ENCODE measurements around the gene LRRC37A3. TPM values are rescaled to one million over a fixed set of nuclear protein-coding genes. Genes with fewer than 3 reads are reported as not detected.
A peak's percentile ranks its signal among the peaks of the same experiment; 100 is the strongest.
"Not testable (repeated sequence)": the region's sequence is repeated elsewhere in the genome, so short reads cannot be mapped to it uniquely, and the experiment has no call there.

Gene LRRC37A3
- total RNA-seq (ENCODE audit: insufficient read depth, low replicate concordance) = 38.5 TPM

GRCh38 chr17:64919289-64920025 lies at the start of gene LRRC37A3:
Gene LRRC37A3 (minus strand): TSS chr17:64919478. CDS start chr17:64897257, 22,221 bp downstream.
- peak; percentile 99 for DNase-seq (ENCODE audit: low spot score)

GRCh38 chr17:64965873-64966287 lies 46.6 kb upstream of the LRRC37A3 start:
- DNase-seq (ENCODE audit: low spot score) = peak; percentile 61

DNA sequence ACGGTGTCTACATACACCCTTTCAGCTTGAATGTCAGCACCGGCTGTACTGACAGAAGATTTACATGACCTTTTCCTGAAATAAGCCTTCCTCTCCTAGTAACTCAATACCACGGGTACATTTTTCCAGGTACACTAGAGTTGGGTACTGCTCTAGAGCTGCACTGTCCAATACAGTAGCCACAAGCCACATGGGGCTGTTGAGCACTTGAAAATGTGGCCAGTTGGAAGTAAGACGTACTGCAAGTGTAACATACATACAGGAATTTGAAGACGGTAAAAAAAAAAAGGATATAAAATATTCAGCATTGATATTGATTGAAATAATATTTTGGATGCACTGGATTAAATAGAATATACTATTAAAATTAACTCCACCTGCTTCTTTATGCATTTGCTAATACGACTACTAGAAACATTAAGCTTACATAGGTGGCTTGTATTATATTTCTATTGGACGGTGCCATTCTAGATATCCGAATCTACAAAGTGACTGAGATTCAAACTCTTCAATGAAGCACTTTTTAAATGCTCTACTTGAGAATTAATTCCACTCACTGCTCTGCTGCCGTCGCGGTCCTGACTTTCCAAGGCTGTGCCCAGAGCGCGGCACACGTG lies 46.1 kb upstream of the LRRC37A3 start:
- not testable (repeated sequence) for DNase-seq (ENCODE audit: low spot score)

DNA sequence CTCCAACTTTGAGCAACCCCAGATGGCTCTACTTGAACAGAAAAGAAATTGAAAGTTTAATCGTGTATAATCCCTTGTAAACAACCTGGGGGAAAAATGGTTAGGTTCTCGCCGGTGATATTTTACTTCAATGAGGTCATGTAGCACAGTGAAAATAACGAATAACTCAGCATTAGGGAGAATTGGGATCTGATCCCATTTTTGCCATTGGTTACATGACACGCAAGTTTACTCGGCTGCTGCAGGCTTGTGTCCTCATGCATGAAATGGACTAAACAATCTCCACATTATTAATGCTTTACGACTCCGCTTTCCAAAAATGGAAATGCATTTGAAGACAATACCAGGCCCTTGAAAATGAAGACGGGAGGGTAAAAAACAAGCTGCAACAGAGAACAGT lies 45.5 kb upstream of the LRRC37A3 start:
- DNase-seq (ENCODE audit: low spot score) = no peak

- not testable (repeated sequence) for DNase-seq (ENCODE audit: low spot score)
These were observed 44.5 kb upstream of the LRRC37A3 start for GRCh38 chr17:64963814-64964213.

DNA sequence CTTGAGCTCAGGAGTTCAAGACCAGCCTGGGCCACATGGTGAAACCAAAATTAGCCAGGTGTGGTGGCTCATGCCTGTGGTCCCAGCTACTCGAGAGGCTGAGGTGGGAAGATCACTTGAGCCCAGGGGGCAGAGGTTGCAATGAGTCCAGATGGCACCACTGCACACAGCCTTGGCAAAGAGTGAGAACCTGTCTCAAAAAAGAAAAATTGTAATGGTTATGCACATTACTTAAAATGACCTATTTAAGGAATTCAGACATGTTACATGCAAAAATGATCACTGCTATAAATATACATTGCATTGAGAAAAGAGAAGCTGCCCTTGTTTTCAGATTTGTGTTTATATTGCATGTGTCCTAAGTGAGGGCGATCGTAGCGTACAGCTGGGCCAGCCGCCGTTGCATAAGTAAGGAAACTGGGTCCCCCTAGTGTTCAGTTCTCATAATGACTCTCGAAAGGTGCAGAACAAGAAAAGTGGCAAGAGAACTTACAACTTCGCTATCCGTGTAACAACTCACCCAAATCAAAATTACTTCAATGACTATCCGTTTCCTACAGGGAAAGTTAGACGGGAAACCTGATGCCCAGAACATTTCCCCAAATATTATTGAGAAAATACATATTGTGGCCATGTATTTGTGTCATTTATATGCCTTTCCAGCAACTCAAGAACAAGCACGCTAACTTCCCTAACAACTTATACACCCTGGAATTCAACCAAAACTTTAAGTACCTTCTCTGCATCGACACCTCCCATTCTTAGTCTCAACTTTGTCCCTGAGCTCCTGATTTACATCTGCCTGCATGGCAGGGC lies 42.5 kb upstream of the LRRC37A3 start:
- peak; percentile 85 for DNase-seq (ENCODE audit: low spot score)

DNA sequence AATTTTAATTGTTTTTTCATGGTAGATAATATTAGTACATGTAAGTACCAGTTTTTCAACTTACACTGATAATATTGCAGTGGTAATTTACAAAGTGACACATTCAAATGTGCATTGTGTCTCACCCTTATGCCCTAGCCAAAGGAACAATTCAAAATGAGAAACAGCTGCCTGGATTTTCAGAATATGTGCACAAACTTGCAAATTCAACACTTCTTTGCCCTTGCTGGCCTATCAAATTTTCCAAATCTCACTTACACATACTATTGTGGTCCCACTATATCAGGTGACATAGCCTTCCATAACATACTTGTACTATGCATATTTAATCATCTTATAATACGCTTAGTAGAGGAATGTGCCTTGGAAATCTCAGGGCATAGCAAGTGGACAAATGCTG lies 32.6 kb upstream of the LRRC37A3 start:
- DNase-seq (ENCODE audit: low spot score) = no peak

- DNase-seq (ENCODE audit: low spot score) = no peak
These were observed 31.6 kb upstream of the LRRC37A3 start for GRCh38 chr17:64950871-64951270.

GRCh38 chr17:64947152-64947551 lies 27.9 kb upstream of the LRRC37A3 start:
- no peak for DNase-seq (ENCODE audit: low spot score)

GRCh38 chr17:64941761-64942160 lies 22.5 kb upstream of the LRRC37A3 start:
- peak; percentile 9 for DNase-seq (ENCODE audit: low spot score)

- no peak for DNase-seq (ENCODE audit: low spot score)
These were observed 21.8 kb upstream of the LRRC37A3 start for GRCh38 chr17:64941045-64941444.

DNA sequence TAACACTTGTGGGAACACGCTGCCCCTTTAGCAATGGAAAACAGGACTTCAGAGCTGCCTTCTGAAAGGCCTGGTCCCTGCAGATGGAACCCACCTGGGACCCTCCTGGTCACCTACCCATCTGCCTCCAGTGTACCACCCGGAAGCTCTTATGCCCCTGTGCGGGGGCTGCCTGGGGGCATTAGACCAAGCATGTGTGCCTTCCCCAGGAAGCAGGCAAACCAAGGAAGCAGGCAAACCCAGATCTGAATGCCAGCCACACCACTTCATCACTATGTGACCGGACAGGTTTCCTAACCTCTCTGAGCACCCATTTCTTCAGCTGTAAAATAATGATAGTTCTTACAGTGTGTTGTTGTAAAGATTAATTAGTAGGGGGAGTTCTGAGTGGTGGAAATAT lies 20.8 kb upstream of the LRRC37A3 start:
- DNase-seq (ENCODE audit: low spot score) = no peak

DNA sequence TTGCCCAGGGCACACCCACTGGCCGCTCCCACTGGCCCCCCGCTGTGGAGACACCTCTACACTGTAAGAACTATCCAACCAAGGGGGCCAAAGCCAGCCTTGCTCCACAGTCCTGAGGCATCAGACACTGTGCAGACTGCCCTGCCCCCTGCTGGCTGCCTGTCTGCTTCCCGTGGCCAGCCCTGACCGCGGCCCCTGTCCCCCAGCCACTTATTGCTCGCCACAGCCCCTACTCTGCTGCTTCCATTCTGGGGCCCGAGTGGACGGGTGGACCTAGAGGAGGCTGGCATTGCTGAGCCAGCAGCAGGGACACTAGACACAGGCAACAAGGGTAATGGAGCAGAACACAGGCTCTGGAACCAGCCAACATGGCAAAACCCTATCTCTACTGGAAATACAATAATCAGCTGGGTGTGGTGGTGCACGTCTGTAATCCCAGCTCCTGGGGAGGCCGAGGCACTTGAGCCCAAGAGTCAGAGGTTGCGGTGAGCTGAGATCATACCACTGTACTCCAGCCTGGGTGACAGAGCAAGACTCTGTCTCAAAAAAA lies 19.7 kb upstream of the LRRC37A3 start:
- peak; percentile 11 for DNase-seq (ENCODE audit: low spot score)

DNA sequence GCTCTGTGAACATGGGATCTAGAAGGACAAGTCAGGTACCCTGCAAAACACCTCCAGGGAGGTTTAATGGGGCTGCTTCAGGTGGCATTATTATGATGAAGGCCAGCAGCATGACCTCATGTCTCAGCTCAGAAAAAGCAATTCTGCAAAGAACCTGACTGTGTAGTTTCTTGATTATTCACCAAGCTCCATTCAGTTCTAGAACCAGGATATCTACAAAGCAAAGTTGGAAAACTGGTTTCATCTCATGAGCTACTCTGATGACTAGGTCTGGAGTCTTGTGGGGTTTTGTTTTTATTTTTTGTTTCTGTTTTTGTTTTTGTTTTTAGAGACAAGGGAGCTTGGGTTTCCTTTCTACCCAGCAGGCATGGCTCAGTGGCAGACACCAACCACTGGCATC lies 19.0 kb upstream of the LRRC37A3 start:
- no peak for DNase-seq (ENCODE audit: low spot score)

DNA sequence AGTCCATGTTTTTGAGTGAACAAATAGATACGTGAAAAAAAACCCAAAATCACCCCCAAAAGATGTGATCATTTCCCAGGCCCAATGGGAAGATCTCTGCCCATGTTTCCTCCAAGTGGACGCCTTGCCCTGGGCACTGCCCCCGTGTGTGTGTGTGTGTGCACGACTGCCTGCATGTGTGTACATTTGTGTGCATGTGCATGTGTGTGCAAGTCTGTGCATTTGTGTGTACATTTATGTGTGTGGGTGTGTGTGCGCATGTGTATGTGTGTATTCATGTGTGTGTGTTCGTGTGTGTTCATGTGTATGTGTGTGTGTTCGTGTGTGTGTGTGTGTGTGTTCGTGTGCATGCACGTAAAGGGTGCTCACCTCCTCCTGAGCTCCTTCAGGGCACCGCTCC lies 16.8 kb upstream of the LRRC37A3 start:
- DNase-seq (ENCODE audit: low spot score) = no peak

- not testable (repeated sequence) for DNase-seq (ENCODE audit: low spot score)
These were observed 15.1 kb upstream of the LRRC37A3 start for GRCh38 chr17:64934284-64934778.

DNA sequence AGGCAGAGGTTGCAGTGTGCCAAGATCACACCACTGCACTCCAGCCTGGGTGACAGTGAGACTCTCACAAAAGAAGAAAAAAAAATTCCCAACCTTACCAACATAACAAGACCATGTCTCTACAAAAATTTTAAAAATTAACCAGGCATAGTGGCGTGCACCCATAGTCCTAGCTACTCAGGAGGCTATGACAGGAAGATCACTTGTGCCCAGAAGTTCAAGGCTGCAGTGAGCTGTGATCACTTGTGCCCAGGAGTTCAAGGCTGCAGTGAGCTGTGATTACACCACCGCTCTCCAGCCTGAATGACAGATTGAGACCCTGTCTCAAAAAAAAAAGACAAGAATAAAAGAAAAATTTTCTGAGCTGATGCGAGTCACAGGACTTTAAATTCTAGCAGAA lies 13.6 kb upstream of the LRRC37A3 start:
- not testable (repeated sequence) for DNase-seq (ENCODE audit: low spot score)

- not testable (repeated sequence) for DNase-seq (ENCODE audit: low spot score)
These were observed 11.1 kb upstream of the LRRC37A3 start for GRCh38 chr17:64930374-64930773.

GRCh38 chr17:64929419-64930209 lies 10.3 kb upstream of the LRRC37A3 start:
- not testable (repeated sequence) for DNase-seq (ENCODE audit: low spot score)

DNA sequence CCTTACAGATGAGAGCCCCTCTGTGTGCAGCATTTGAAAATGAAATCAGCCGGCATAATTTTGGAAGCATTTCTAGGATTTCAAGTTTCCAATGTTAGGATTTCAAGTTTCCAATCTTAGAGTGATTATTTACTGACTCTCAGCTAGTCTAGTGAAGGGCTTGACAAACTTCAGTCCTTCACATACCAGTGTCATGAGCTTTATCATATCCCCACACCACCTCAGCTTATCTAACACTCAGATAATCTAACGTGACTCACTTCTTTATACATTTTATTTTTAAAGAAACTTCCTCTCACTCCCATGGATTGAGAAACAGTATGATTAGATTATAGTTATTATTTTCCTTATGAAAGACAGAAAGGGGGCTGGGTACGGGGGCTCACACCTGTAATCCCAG lies 9.4 kb upstream of the LRRC37A3 start:
- not testable (repeated sequence) for DNase-seq (ENCODE audit: low spot score)

- DNase-seq (ENCODE audit: low spot score) = peak; percentile 77
These were observed 8.2 kb upstream of the LRRC37A3 start for GRCh38 chr17:64927444-64927843.

Measured in umbilical cord (tissue), 2 donors.